ENCODE results near the gene MYZAP. TPM values are rescaled to one million over a fixed set of nuclear protein-coding genes. Genes with fewer than 3 reads are reported as not detected.

The MYZAP gene
- polyA plus RNA-seq, 1 donor from 2014 or later, result not detected

- Histone ChIP-seq H3K36me3 (ENCODE audit: insufficient read depth, low read length) (no peaks in the 10 kb centered on the region), H3K4me3 (ENCODE audit: low read length) (no peak overlapping the region), H3F3A (ENCODE audit: insufficient read depth, low read length, poor library complexity, severe bottlenecking) (no peaks in the 10 kb centered on the region), H2AFZ (ENCODE audit: low read depth, low read length) (no peak overlapping the region), H3K4me2 (ENCODE audit: low read length) (no peak overlapping the region), H4K20me1 (ENCODE audit: insufficient read depth) (no peaks in the 10 kb centered on the region), H3K27ac (ENCODE audit: low read length) (no peak overlapping the region), H3K79me2 (replicated peaks; ENCODE audit: insufficient read depth, low read length) (no peaks in the 10 kb centered on the region), H3K9me2 (ENCODE audit: insufficient read depth, low read length) (no peaks in the 10 kb centered on the region), H3K9me3 (ENCODE audit: low read length) (no peaks in the 10 kb centered on the region), H3K9ac (ENCODE audit: low read length) (no peak overlapping the region), H3K27me3 (ENCODE audit: insufficient read depth, low read depth, low read length) (peaks cover 24% of the 10 kb centered on the region)
- TF ChIP-seq TAF1 (IDR thresholded peaks at IDR 0.05; ENCODE audit: low read depth) (no peak), CTCF (IDR thresholded peaks at IDR 0.05; ENCODE audit: poor library complexity, severe bottlenecking) (no peak), MXI1 (conservative IDR thresholded peaks at IDR 0.05; ENCODE audit: poor library complexity, severe bottlenecking) (no peak), POLR2AphosphoS5 (IDR thresholded peaks at IDR 0.05) (no peak), EP300 (conservative IDR thresholded peaks at IDR 0.05; ENCODE audit: poor library complexity, severe bottlenecking) (no peak), SMC3 (conservative IDR thresholded peaks at IDR 0.05; ENCODE audit: poor library complexity) (no peak), REST (IDR thresholded peaks at IDR 0.05; ENCODE audit: borderline replicate concordance) (no peak), EZH2 (IDR thresholded peaks at IDR 0.05; ENCODE audit: borderline replicate concordance, insufficient read depth, low read length, poor library complexity, severe bottlenecking) (no peak), RAD21 (conservative IDR thresholded peaks at IDR 0.05) (no peak)
Observed at GRCh38 chr15:57595011-57595866, 3.5 kb downstream of the MYZAP start.

- peaks cover 14% of the 10 kb centered on the region for H3K27me3 ChIP-seq (ENCODE audit: insufficient read depth, low read depth, low read length)
- H3K9me2 ChIP-seq (ENCODE audit: insufficient read depth, low read length), result no peaks in the 10 kb centered on the region
- H3K4me3 ChIP-seq (ENCODE audit: low read length), result no peak overlapping the region
- H3K27ac ChIP-seq (ENCODE audit: low read length), result no peak overlapping the region
- no peak overlapping the region for H3K4me2 ChIP-seq (ENCODE audit: low read length)
- H2AFZ ChIP-seq (ENCODE audit: low read depth, low read length), result no peak overlapping the region
- H3K9me3 ChIP-seq (ENCODE audit: low read length), result no peaks in the 10 kb centered on the region
- no peaks in the 10 kb centered on the region for H3F3A ChIP-seq (ENCODE audit: insufficient read depth, low read length, poor library complexity, severe bottlenecking)
- no peaks in the 10 kb centered on the region for H4K20me1 ChIP-seq (ENCODE audit: insufficient read depth)
- H3K36me3 ChIP-seq (ENCODE audit: insufficient read depth, low read length), result no peaks in the 10 kb centered on the region
- no peaks in the 10 kb centered on the region for H3K79me2 ChIP-seq (replicated peaks; ENCODE audit: insufficient read depth, low read length)
- no peak for TF ChIP-seq RAD21 (conservative IDR thresholded peaks at IDR 0.05)
- no peak for TF ChIP-seq EZH2 (IDR thresholded peaks at IDR 0.05; ENCODE audit: borderline replicate concordance, insufficient read depth, low read length, poor library complexity, severe bottlenecking)
- no peak for TF ChIP-seq REST (IDR thresholded peaks at IDR 0.05; ENCODE audit: borderline replicate concordance)
- no peak for TF ChIP-seq EP300 (conservative IDR thresholded peaks at IDR 0.05; ENCODE audit: poor library complexity, severe bottlenecking)
- no peak for TF ChIP-seq SMC3 (conservative IDR thresholded peaks at IDR 0.05; ENCODE audit: poor library complexity)
- TF ChIP-seq POLR2AphosphoS5 (IDR thresholded peaks at IDR 0.05), result no peak
- no peak for TF ChIP-seq CTCF (IDR thresholded peaks at IDR 0.05; ENCODE audit: poor library complexity, severe bottlenecking)
- TF ChIP-seq MXI1 (conservative IDR thresholded peaks at IDR 0.05; ENCODE audit: poor library complexity, severe bottlenecking), result no peak
- TF ChIP-seq TAF1 (IDR thresholded peaks at IDR 0.05; ENCODE audit: low read depth), result no peak
- no peak overlapping the region for H3K9ac ChIP-seq (ENCODE audit: low read length)
Observed at GRCh38 chr15:57596301-57596855, 4.7 kb downstream of the MYZAP start.
